ENCODE measurements around the gene FERD3L. TPM values are rescaled to one million over a fixed set of nuclear protein-coding genes. Genes with fewer than 3 reads are reported as not detected.

The FERD3L gene
- total and polyA plus RNA-seq, 2 experiments from 2014 or later: not detected

- no peaks in the 10 kb centered on the region for H3K4me1 Mint-ChIP-seq
- H3K27me3 Mint-ChIP-seq (ENCODE audit: insufficient read depth, low read depth, poor library complexity): no peaks in the 10 kb centered on the region
Observed at GRCh38 chr7:19133886-19134285, 11.3 kb downstream of the FERD3L start.

More at GRCh38 chr7:19133886-19134285, 11.3 kb downstream of the FERD3L start:
- no peak overlapping the region for H3K4me3 ChIP-seq
- no peak overlapping the region for H3K27ac Mint-ChIP-seq
- H3K9me3 Mint-ChIP-seq: no peaks in the 10 kb centered on the region
- H3K79me2 ChIP-seq (replicated peaks; ENCODE audit: insufficient read depth): no peaks in the 10 kb centered on the region
- no peaks in the 10 kb centered on the region for H3K36me3 ChIP-seq (ENCODE audit: insufficient read depth)
- no peak overlapping the region for H3K4me2 ChIP-seq
- H3F3A ChIP-seq (replicated peaks; ENCODE audit: low read depth): no peaks in the 10 kb centered on the region
- no peak for TF ChIP-seq POLR2AphosphoS5 (IDR thresholded peaks at IDR 0.05; ENCODE audit: low read depth)
- TF ChIP-seq NANOG (IDR thresholded peaks at IDR 0.05; ENCODE audit: borderline replicate concordance): no peak
- TF ChIP-seq, protein P1, sequence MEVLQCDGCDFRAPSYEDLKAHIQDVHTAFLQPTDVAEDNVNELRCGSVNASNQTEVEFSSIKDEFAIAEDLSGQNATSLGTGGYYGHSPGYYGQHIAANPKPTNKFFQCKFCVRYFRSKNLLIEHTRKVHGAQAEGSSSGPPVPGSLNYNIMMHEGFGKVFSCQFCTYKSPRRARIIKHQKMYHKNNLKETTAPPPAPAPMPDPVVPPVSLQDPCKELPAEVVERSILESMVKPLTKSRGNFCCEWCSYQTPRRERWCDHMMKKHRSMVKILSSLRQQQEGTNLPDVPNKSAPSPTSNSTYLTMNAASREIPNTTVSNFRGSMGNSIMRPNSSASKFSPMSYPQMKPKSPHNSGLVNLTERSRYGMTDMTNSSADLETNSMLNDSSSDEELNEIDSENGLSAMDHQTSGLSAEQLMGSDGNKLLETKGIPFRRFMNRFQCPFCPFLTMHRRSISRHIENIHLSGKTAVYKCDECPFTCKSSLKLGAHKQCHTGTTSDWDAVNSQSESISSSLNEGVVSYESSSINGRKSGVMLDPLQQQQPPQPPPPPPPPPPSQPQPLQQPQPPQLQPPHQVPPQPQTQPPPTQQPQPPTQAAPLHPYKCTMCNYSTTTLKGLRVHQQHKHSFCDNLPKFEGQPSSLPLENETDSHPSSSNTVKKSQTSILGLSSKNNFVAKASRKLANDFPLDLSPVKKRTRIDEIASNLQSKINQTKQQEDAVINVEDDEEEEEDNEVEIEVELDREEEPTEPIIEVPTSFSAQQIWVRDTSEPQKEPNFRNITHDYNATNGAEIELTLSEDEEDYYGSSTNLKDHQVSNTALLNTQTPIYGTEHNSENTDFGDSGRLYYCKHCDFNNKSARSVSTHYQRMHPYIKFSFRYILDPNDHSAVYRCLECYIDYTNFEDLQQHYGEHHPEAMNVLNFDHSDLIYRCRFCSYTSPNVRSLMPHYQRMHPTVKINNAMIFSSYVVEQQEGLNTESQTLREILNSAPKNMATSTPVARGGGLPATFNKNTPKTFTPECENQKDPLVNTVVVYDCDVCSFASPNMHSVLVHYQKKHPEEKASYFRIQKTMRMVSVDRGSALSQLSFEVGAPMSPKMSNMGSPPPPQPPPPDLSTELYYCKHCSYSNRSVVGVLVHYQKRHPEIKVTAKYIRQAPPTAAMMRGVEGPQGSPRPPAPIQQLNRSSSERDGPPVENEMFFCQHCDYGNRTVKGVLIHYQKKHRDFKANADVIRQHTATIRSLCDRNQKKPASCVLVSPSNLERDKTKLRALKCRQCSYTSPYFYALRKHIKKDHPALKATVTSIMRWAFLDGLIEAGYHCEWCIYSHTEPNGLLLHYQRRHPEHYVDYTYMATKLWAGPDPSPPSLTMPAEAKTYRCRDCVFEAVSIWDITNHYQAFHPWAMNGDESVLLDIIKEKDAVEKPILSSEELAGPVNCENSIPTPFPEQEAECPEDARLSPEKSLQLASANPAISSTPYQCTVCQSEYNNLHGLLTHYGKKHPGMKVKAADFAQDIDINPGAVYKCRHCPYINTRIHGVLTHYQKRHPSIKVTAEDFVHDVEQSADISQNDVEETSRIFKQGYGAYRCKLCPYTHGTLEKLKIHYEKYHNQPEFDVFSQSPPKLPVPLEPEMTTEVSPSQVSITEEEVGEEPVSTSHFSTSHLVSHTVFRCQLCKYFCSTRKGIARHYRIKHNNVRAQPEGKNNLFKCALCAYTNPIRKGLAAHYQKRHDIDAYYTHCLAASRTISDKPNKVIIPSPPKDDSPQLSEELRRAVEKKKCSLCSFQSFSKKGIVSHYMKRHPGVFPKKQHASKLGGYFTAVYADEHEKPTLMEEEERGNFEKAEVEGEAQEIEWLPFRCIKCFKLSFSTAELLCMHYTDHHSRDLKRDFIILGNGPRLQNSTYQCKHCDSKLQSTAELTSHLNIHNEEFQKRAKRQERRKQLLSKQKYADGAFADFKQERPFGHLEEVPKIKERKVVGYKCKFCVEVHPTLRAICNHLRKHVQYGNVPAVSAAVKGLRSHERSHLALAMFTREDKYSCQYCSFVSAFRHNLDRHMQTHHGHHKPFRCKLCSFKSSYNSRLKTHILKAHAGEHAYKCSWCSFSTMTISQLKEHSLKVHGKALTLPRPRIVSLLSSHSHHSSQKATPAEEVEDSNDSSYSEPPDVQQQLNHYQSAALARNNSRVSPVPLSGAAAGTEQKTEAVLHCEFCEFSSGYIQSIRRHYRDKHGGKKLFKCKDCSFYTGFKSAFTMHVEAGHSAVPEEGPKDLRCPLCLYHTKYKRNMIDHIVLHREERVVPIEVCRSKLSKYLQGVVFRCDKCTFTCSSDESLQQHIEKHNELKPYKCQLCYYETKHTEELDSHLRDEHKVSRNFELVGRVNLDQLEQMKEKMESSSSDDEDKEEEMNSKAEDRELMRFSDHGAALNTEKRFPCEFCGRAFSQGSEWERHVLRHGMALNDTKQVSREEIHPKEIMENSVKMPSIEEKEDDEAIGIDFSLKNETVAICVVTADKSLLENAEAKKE (CRISPR knock-in tag; IDR thresholded peaks at IDR 0.05): no peak
- TF ChIP-seq EZH2 (IDR thresholded peaks at IDR 0.05; ENCODE audit: low read depth, unreplicated experiment): no peak
- TF ChIP-seq ZNF114 (CRISPR knock-in tag; IDR thresholded peaks at IDR 0.05): no peak
- no peak for TF ChIP-seq ZNF331 (CRISPR knock-in tag; IDR thresholded peaks at IDR 0.05; ENCODE audit: low read depth)
- TF ChIP-seq ETS1 (IDR thresholded peaks at IDR 0.05): no peak
- TF ChIP-seq, protein P2, sequence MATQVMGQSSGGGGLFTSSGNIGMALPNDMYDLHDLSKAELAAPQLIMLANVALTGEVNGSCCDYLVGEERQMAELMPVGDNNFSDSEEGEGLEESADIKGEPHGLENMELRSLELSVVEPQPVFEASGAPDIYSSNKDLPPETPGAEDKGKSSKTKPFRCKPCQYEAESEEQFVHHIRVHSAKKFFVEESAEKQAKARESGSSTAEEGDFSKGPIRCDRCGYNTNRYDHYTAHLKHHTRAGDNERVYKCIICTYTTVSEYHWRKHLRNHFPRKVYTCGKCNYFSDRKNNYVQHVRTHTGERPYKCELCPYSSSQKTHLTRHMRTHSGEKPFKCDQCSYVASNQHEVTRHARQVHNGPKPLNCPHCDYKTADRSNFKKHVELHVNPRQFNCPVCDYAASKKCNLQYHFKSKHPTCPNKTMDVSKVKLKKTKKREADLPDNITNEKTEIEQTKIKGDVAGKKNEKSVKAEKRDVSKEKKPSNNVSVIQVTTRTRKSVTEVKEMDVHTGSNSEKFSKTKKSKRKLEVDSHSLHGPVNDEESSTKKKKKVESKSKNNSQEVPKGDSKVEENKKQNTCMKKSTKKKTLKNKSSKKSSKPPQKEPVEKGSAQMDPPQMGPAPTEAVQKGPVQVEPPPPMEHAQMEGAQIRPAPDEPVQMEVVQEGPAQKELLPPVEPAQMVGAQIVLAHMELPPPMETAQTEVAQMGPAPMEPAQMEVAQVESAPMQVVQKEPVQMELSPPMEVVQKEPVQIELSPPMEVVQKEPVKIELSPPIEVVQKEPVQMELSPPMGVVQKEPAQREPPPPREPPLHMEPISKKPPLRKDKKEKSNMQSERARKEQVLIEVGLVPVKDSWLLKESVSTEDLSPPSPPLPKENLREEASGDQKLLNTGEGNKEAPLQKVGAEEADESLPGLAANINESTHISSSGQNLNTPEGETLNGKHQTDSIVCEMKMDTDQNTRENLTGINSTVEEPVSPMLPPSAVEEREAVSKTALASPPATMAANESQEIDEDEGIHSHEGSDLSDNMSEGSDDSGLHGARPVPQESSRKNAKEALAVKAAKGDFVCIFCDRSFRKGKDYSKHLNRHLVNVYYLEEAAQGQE (IDR thresholded peaks at IDR 0.05; ENCODE audit: unreplicated experiment): no peak
- TF ChIP-seq CREB1 (CRISPR knock-in tag; IDR thresholded peaks at IDR 0.05; ENCODE audit: low read depth): no peak
- no peak for TF ChIP-seq STAT1 (IDR thresholded peaks at IDR 0.05; ENCODE audit: unreplicated experiment)
- no peak for TF ChIP-seq JUNB (IDR thresholded peaks at IDR 0.05; ENCODE audit: unreplicated experiment)
- TF ChIP-seq CTCF (conservative IDR thresholded peaks at IDR 0.05; ENCODE audit: low read depth in 2 of 2): no peak
- TF ChIP-seq EZH2phosphoT487 (IDR thresholded peaks at IDR 0.05; ENCODE audit: unreplicated experiment): no peak
- H3K4me3 Mint-ChIP-seq: no peak overlapping the region
- H3K27me3 ChIP-seq (ENCODE audit: insufficient read depth): no peaks in the 10 kb centered on the region
- DNase-seq (ENCODE audit: low spot score): no peak
- H4K20me1 ChIP-seq (replicated peaks; ENCODE audit: insufficient read depth): no peaks in the 10 kb centered on the region
- H3K9me2 ChIP-seq (ENCODE audit: insufficient read depth): no peaks in the 10 kb centered on the region
- H3K4me1 ChIP-seq (ENCODE audit: insufficient read depth): no peaks in the 10 kb centered on the region
- no peak overlapping the region for H2AFZ ChIP-seq
- H3K36me3 Mint-ChIP-seq (ENCODE audit: low read depth): no peaks in the 10 kb centered on the region
- no peak overlapping the region for H3K27ac ChIP-seq (ENCODE audit: low read depth)
- no peak for ATAC-seq
